Medulla oblongata (tissue), 1 donor: ENCODE measurements around the gene ASIC4.
A peak's percentile ranks its signal among the peaks of the same experiment; 100 is the strongest.

Experiments used
- DNase-seq: peaks from one replicate; pipeline ENCODE4 v3.0.0-alpha.2; 2015; ENCODE audit errors: extremely low spot score

The ASIC4 gene

GRCh38 chr2:219552382-219553167 lies 38.3 kb downstream of the ASIC4 start:
- peak; percentile 86 for DNase-seq

GRCh38 chr2:219553168-219553417 lies 38.8 kb downstream of the ASIC4 start:
- DNase-seq, result no peak

- DNase-seq, result no peak
These were observed 39.2 kb downstream of the ASIC4 start for GRCh38 chr2:219553463-219553963.

GRCh38 chr2:219554350-219554749 lies 40.1 kb downstream of the ASIC4 start:
- no peak for DNase-seq

GRCh38 chr2:219555956-219556355 lies 41.7 kb downstream of the ASIC4 start:
- DNase-seq, result no peak

- DNase-seq, result no peak
These were observed 42.1 kb downstream of the ASIC4 start for GRCh38 chr2:219556413-219556812.

GRCh38 chr2:219557320-219557719 lies 43.0 kb downstream of the ASIC4 start:
- DNase-seq, result no peak

GRCh38 chr2:219557791-219558785 lies 43.8 kb downstream of the ASIC4 start:
- no peak for DNase-seq

GRCh38 chr2:219559156-219559915 lies 45.1 kb downstream of the ASIC4 start:
- DNase-seq, result no peak

GRCh38 chr2:219560037-219560892 lies 46.0 kb downstream of the ASIC4 start:
- DNase-seq, result no peak

GRCh38 chr2:219560893-219561178 lies 46.6 kb downstream of the ASIC4 start:
- DNase-seq, result no peak

GRCh38 chr2:219561179-219562048 lies 47.1 kb downstream of the ASIC4 start:
- DNase-seq, result no peak

GRCh38 chr2:219562049-219563020 lies 48.1 kb downstream of the ASIC4 start:
- no peak for DNase-seq

- DNase-seq, result no peak
These were observed 49.1 kb downstream of the ASIC4 start for GRCh38 chr2:219563271-219563928.

GRCh38 chr2:219565130-219566080 lies 51.1 kb downstream of the ASIC4 start:
- DNase-seq, result no peak

GRCh38 chr2:219566640-219567039 lies 52.4 kb downstream of the ASIC4 start:
- DNase-seq, result no peak

GRCh38 chr2:219567131-219567530 lies 52.8 kb downstream of the ASIC4 start:
- DNase-seq, result no peak
